ENCODE measurements around the gene SLC30A3.

GRCh38 chr2:27264753-27265535 is 2.1 kb upstream of the SLC30A3 start:
- peak; percentile 39 to 60 (median 46) for TF ChIP-seq CTCF (IDR thresholded peaks at IDR 0.05 in 4 of 5, conservative IDR thresholded peaks at IDR 0.05 in 1 of 5)
- no peak for TF ChIP-seq POLR2A (IDR thresholded peaks at IDR 0.05)

All from gastrocnemius medialis (tissue), 4 donors.